ENCODE measurements around the gene TRAPPC2. TPM values are rescaled to one million over a fixed set of nuclear protein-coding genes. Genes with fewer than 3 reads are reported as not detected.
A peak's percentile ranks its signal among the peaks of the same experiment; 100 is the strongest.
"Not testable (repeated sequence)": the region's sequence is repeated elsewhere in the genome, so short reads cannot be mapped to it uniquely, and the experiment has no call there.

TRAPPC2 gene
- total RNA-seq, 1 experiment from 2014 or later, result 19.5 TPM

DNA sequence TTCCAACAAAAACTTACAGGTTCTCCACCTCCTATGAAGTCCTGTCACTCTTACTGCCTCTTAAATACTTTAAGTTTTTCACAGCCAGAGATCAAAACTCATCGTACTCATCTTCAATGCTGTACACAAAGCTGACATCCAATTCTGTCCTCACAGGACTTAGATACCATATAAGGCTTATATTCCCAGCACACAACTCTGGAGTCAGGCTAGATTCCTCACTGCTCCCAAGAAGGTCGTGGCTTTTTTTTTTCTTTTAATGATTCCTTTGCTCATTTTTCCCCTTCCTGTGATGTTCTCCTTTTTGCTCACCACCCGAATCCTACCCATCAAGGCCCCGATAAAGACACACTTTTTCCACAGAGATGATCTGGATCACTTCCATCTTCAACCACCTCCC is 914 bp downstream of the TRAPPC2 start:
- Histone ChIP-seq H3K36me3 (ENCODE audit: insufficient read depth, low read length, poor library complexity, severe bottlenecking) (no peaks in the 10 kb centered on the region), H3K27me3 (replicated peaks; ENCODE audit: insufficient read depth, low read depth, low read length, poor library complexity) (no peaks in the 10 kb centered on the region), H3K4me3 (ENCODE audit: low read depth, low read length, poor library complexity, severe bottlenecking) (peak overlapping the region; percentile 73), H3K4me1 (ENCODE audit: insufficient read depth, low read length, poor library complexity, severe bottlenecking) (no peaks in the 10 kb centered on the region), H3K9me3 (ENCODE audit: low read depth, low read length, poor library complexity, severe bottlenecking) (no peaks in the 10 kb centered on the region), H3K27ac (ENCODE audit: low read depth, low read length, poor library complexity, severe bottlenecking) (peak overlapping the region; percentile 82)
- TF ChIP-seq, protein P1, sequence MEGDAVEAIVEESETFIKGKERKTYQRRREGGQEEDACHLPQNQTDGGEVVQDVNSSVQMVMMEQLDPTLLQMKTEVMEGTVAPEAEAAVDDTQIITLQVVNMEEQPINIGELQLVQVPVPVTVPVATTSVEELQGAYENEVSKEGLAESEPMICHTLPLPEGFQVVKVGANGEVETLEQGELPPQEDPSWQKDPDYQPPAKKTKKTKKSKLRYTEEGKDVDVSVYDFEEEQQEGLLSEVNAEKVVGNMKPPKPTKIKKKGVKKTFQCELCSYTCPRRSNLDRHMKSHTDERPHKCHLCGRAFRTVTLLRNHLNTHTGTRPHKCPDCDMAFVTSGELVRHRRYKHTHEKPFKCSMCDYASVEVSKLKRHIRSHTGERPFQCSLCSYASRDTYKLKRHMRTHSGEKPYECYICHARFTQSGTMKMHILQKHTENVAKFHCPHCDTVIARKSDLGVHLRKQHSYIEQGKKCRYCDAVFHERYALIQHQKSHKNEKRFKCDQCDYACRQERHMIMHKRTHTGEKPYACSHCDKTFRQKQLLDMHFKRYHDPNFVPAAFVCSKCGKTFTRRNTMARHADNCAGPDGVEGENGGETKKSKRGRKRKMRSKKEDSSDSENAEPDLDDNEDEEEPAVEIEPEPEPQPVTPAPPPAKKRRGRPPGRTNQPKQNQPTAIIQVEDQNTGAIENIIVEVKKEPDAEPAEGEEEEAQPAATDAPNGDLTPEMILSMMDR (conservative IDR thresholded peaks at IDR 0.05; ENCODE audit: low read depth, low read length), result no peak
- TF ChIP-seq EZH2 (IDR thresholded peaks at IDR 0.05; ENCODE audit: borderline replicate concordance, low read depth, low read length, poor library complexity, severe bottlenecking), result no peak
- ChIA-PET CTCF (interaction anchor here (0.6 kb wide), 1 partner anchor 28 kb away, joined by 4 read pairs; no protein-coding TSS in a partner anchor), POLR2A (ENCODE audit: low non-redundant PET) (no interaction called here)
- DNase-seq (ENCODE audit: low spot score), result no peak
- BruUV-seq (replicated peaks), result TSS peak; percentile 60
- intact Hi-C loops (cut with micrococcal nuclease; ENCODE audit: unreplicated experiment), result loop anchor here (5.0 kb wide), 1 partner anchor 81 kb away; the partner anchor contains the start of gene TCEANC

GRCh38 chrX:13732246-13733067 is 2.0 kb downstream of the TRAPPC2 start:
- Histone ChIP-seq H3K4me3 (ENCODE audit: low read depth, low read length, poor library complexity, severe bottlenecking) (no peak overlapping the region), H3K4me1 (ENCODE audit: insufficient read depth, low read length, poor library complexity, severe bottlenecking) (no peaks in the 10 kb centered on the region), H3K27ac (ENCODE audit: low read depth, low read length, poor library complexity, severe bottlenecking) (no peak overlapping the region), H3K27me3 (replicated peaks; ENCODE audit: insufficient read depth, low read depth, low read length, poor library complexity) (no peaks in the 10 kb centered on the region), H3K36me3 (ENCODE audit: insufficient read depth, low read length, poor library complexity, severe bottlenecking) (no peaks in the 10 kb centered on the region), H3K9me3 (ENCODE audit: low read depth, low read length, poor library complexity, severe bottlenecking) (no peaks in the 10 kb centered on the region)
- POLR2A ChIA-PET (ENCODE audit: low non-redundant PET), result no interaction called here
- peak; percentile 5 for DNase-seq (ENCODE audit: low spot score)
- no TSS peak for BruUV-seq (replicated peaks)
- CTCF ChIA-PET, result no interaction called here
- intact Hi-C loops (cut with micrococcal nuclease; ENCODE audit: unreplicated experiment), result loop anchor here (5.0 kb wide), 1 partner anchor 80 kb away; the partner anchor contains the start of gene TCEANC
- no peak for TF ChIP-seq EZH2 (IDR thresholded peaks at IDR 0.05; ENCODE audit: borderline replicate concordance, low read depth, low read length, poor library complexity, severe bottlenecking)
- TF ChIP-seq, protein P1 (conservative IDR thresholded peaks at IDR 0.05; ENCODE audit: low read depth, low read length), result no peak

DNA sequence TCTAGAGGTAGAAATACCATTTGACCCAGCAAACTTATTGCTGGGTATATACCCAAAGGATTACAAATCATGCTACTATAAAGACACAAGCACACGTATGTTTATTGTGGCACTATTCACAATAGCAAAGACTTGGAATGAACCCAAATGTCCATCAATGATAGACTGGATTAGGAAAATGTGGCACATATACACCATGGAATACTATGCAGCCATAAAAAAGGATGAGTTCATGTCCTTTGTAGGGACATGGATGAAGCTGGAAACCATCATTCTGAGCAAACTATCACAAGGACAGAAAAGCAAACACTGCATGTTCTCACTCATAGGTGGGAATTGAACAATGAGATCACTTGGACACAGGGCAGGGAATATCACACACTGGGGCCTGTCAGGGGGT is 3.9 kb downstream of the TRAPPC2 start:
- H3K27me3 ChIP-seq (replicated peaks; ENCODE audit: insufficient read depth, low read depth, low read length, poor library complexity); H3K27ac ChIP-seq (ENCODE audit: low read depth, low read length, poor library complexity, severe bottlenecking); DNase-seq (ENCODE audit: low spot score); H3K36me3 ChIP-seq (ENCODE audit: insufficient read depth, low read length, poor library complexity, severe bottlenecking); POLR2A ChIA-PET (ENCODE audit: low non-redundant PET); H3K4me3 ChIP-seq (ENCODE audit: low read depth, low read length, poor library complexity, severe bottlenecking); H3K9me3 ChIP-seq (ENCODE audit: low read depth, low read length, poor library complexity, severe bottlenecking); BruUV-seq (replicated peaks); H3K4me1 ChIP-seq (ENCODE audit: insufficient read depth, low read length, poor library complexity, severe bottlenecking); CTCF ChIA-PET: not testable (repeated sequence)
- intact Hi-C loops (cut with micrococcal nuclease; ENCODE audit: unreplicated experiment), result loop anchor here (5.0 kb wide), 1 partner anchor 78 kb away; the partner anchor contains the start of gene TCEANC

GRCh38 chrX:13726583-13726982 is 7.8 kb downstream of the TRAPPC2 start:
- CTCF ChIA-PET; DNase-seq (ENCODE audit: low spot score); H3K9me3 ChIP-seq (ENCODE audit: low read depth, low read length, poor library complexity, severe bottlenecking); H3K27me3 ChIP-seq (replicated peaks; ENCODE audit: insufficient read depth, low read depth, low read length, poor library complexity); H3K36me3 ChIP-seq (ENCODE audit: insufficient read depth, low read length, poor library complexity, severe bottlenecking); H3K4me3 ChIP-seq (ENCODE audit: low read depth, low read length, poor library complexity, severe bottlenecking); POLR2A ChIA-PET (ENCODE audit: low non-redundant PET); BruUV-seq (replicated peaks); intact Hi-C loops (cut with micrococcal nuclease; ENCODE audit: unreplicated experiment); H3K4me1 ChIP-seq (ENCODE audit: insufficient read depth, low read length, poor library complexity, severe bottlenecking); H3K27ac ChIP-seq (ENCODE audit: low read depth, low read length, poor library complexity, severe bottlenecking): not testable (repeated sequence)

GRCh38 chrX:13724878-13725277 is 9.5 kb downstream of the TRAPPC2 start:
- not testable (repeated sequence) for H3K4me3 ChIP-seq (ENCODE audit: low read depth, low read length, poor library complexity, severe bottlenecking)

More at GRCh38 chrX:13724878-13725277, 9.5 kb downstream of the TRAPPC2 start:
- DNase-seq (ENCODE audit: low spot score); H3K27ac ChIP-seq (ENCODE audit: low read depth, low read length, poor library complexity, severe bottlenecking); H3K9me3 ChIP-seq (ENCODE audit: low read depth, low read length, poor library complexity, severe bottlenecking); BruUV-seq (replicated peaks); H3K27me3 ChIP-seq (replicated peaks; ENCODE audit: insufficient read depth, low read depth, low read length, poor library complexity); intact Hi-C loops (cut with micrococcal nuclease; ENCODE audit: unreplicated experiment); CTCF ChIA-PET; H3K4me1 ChIP-seq (ENCODE audit: insufficient read depth, low read length, poor library complexity, severe bottlenecking); H3K36me3 ChIP-seq (ENCODE audit: insufficient read depth, low read length, poor library complexity, severe bottlenecking); POLR2A ChIA-PET (ENCODE audit: low non-redundant PET): not testable (repeated sequence)
